ENCODE results near the gene ADAMTS20.

Gene ADAMTS20

DNA sequence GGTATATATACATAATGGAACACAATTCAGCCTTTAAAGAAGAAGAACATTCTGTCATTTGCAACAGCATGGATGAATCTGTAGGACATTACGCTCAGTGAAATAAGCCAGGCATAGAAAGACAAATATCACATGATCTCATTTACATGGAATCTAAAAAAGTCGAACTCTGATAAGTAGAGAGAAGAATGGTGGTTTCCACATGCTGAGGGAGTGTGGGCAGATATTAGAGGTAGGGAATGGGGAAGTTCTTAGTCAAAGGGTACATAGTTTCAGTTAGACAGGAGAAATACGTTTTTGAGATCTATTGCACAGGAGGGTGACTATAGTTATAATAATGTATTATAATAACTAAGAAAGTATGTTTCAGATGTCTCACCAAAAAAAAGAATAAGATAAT, 71.4 kb downstream of the ADAMTS20 start:
- H4K20me1 ChIP-seq (ENCODE audit: low read depth, low read length) = no peaks in the 10 kb centered on the region
- H3F3A ChIP-seq (ENCODE audit: insufficient read depth) = no peaks in the 10 kb centered on the region
- H3K27ac ChIP-seq (ENCODE audit: low read depth, low read length) = no peak overlapping the region
- H3K27me3 ChIP-seq (ENCODE audit: low read length) = no peaks in the 10 kb centered on the region
- no peak for TF ChIP-seq EZH2phosphoT487 (conservative IDR thresholded peaks at IDR 0.05; ENCODE audit: low read length)
- TF ChIP-seq, protein P1, sequence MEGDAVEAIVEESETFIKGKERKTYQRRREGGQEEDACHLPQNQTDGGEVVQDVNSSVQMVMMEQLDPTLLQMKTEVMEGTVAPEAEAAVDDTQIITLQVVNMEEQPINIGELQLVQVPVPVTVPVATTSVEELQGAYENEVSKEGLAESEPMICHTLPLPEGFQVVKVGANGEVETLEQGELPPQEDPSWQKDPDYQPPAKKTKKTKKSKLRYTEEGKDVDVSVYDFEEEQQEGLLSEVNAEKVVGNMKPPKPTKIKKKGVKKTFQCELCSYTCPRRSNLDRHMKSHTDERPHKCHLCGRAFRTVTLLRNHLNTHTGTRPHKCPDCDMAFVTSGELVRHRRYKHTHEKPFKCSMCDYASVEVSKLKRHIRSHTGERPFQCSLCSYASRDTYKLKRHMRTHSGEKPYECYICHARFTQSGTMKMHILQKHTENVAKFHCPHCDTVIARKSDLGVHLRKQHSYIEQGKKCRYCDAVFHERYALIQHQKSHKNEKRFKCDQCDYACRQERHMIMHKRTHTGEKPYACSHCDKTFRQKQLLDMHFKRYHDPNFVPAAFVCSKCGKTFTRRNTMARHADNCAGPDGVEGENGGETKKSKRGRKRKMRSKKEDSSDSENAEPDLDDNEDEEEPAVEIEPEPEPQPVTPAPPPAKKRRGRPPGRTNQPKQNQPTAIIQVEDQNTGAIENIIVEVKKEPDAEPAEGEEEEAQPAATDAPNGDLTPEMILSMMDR (IDR thresholded peaks at IDR 0.05; ENCODE audit: insufficient read depth, low read length, poor library complexity, severe bottlenecking) = no peak
- H3K79me2 ChIP-seq (ENCODE audit: insufficient read depth, low read length) = no peaks in the 10 kb centered on the region
- H3K4me3 ChIP-seq (ENCODE audit: insufficient read depth, low read length, poor library complexity, severe bottlenecking) = no peak overlapping the region
- H3K36me3 ChIP-seq (ENCODE audit: low read length) = no peaks in the 10 kb centered on the region
- no peak overlapping the region for H3K4me2 ChIP-seq (ENCODE audit: low read depth, low read length, poor library complexity, severe bottlenecking)
- no peak overlapping the region for H3K9ac ChIP-seq (ENCODE audit: low read length)
- H2AFZ ChIP-seq (ENCODE audit: low read depth, low read length, severe bottlenecking) = no peak overlapping the region
- no peaks in the 10 kb centered on the region for H3K9me2 ChIP-seq (replicated peaks; ENCODE audit: insufficient read depth, low read length)
- H3K9me3 ChIP-seq (ENCODE audit: insufficient read depth, low read length) = no peaks in the 10 kb centered on the region

DNA sequence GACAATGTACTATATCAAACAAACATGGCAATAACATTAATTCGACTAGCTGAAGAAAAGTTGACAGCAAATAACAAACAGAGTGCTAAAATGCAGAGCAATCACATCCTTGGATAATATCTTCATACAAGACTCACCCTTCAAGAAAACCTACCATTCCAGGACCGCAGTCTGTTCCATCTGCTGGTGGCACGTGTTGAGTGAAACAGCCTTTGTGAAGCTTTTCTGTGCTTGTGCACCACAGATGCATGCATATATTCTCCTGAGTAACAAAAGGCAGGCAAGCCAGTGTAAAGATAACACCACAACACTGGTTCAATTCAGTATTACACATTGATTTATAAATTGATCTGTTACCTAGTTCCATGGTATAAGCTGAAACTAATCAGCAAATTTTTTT, 89.3 kb downstream of the ADAMTS20 start:
- H4K20me1 ChIP-seq (ENCODE audit: low read depth, low read length) = no peaks in the 10 kb centered on the region; the same call in 1 of the 2 replicates
- no peak overlapping the region for H3K27ac ChIP-seq (ENCODE audit: low read depth, low read length)
- no peak overlapping the region for H3K9ac ChIP-seq (ENCODE audit: low read length)
- no peaks in the 10 kb centered on the region for H3K9me3 ChIP-seq (ENCODE audit: insufficient read depth, low read length)
- no peaks in the 10 kb centered on the region for H3K36me3 ChIP-seq (ENCODE audit: low read length)
- H3K27me3 ChIP-seq (ENCODE audit: low read length) = peaks cover 4% of the 10 kb centered on the region; the same call in 1 of the 2 replicates
- H3K9me2 ChIP-seq (replicated peaks; ENCODE audit: insufficient read depth, low read length) = no peaks in the 10 kb centered on the region
- TF ChIP-seq, protein P1 (IDR thresholded peaks at IDR 0.05; ENCODE audit: insufficient read depth, low read length, poor library complexity, severe bottlenecking) = no peak
- no peak for TF ChIP-seq EZH2phosphoT487 (conservative IDR thresholded peaks at IDR 0.05; ENCODE audit: low read length)
- no peaks in the 10 kb centered on the region for H3K79me2 ChIP-seq (ENCODE audit: insufficient read depth, low read length)
- no peaks in the 10 kb centered on the region for H3F3A ChIP-seq (ENCODE audit: insufficient read depth)
- H3K4me2 ChIP-seq (ENCODE audit: low read depth, low read length, poor library complexity, severe bottlenecking) = no peak overlapping the region
- no peak overlapping the region for H2AFZ ChIP-seq (ENCODE audit: low read depth, low read length, severe bottlenecking)
- H3K4me3 ChIP-seq (ENCODE audit: insufficient read depth, low read length, poor library complexity, severe bottlenecking) = no peak overlapping the region

GRCh38 chr12:43462080-43462479, 89.9 kb downstream of the ADAMTS20 start:
- H3K9ac ChIP-seq (ENCODE audit: low read length) = no peak overlapping the region
- H3F3A ChIP-seq (ENCODE audit: insufficient read depth) = no peaks in the 10 kb centered on the region
- H3K27ac ChIP-seq (ENCODE audit: low read depth, low read length) = no peak overlapping the region
- no peaks in the 10 kb centered on the region for H3K36me3 ChIP-seq (ENCODE audit: low read length)
- no peaks in the 10 kb centered on the region; the same call in 1 of the 2 replicates for H4K20me1 ChIP-seq (ENCODE audit: low read depth, low read length)
- no peak overlapping the region for H3K4me2 ChIP-seq (ENCODE audit: low read depth, low read length, poor library complexity, severe bottlenecking)
- peaks cover 4% of the 10 kb centered on the region; the same call in 1 of the 2 replicates for H3K27me3 ChIP-seq (ENCODE audit: low read length)
- H2AFZ ChIP-seq (ENCODE audit: low read depth, low read length, severe bottlenecking) = no peak overlapping the region
- TF ChIP-seq, protein P1 (IDR thresholded peaks at IDR 0.05; ENCODE audit: insufficient read depth, low read length, poor library complexity, severe bottlenecking) = no peak
- TF ChIP-seq EZH2phosphoT487 (conservative IDR thresholded peaks at IDR 0.05; ENCODE audit: low read length) = no peak
- no peaks in the 10 kb centered on the region for H3K79me2 ChIP-seq (ENCODE audit: insufficient read depth, low read length)
- no peaks in the 10 kb centered on the region for H3K9me3 ChIP-seq (ENCODE audit: insufficient read depth, low read length)
- H3K9me2 ChIP-seq (replicated peaks; ENCODE audit: insufficient read depth, low read length) = no peaks in the 10 kb centered on the region
- no peak overlapping the region for H3K4me3 ChIP-seq (ENCODE audit: insufficient read depth, low read length, poor library complexity, severe bottlenecking)
